ENCODE results near the gene ZNF862.

ZNF862 gene

DNA sequence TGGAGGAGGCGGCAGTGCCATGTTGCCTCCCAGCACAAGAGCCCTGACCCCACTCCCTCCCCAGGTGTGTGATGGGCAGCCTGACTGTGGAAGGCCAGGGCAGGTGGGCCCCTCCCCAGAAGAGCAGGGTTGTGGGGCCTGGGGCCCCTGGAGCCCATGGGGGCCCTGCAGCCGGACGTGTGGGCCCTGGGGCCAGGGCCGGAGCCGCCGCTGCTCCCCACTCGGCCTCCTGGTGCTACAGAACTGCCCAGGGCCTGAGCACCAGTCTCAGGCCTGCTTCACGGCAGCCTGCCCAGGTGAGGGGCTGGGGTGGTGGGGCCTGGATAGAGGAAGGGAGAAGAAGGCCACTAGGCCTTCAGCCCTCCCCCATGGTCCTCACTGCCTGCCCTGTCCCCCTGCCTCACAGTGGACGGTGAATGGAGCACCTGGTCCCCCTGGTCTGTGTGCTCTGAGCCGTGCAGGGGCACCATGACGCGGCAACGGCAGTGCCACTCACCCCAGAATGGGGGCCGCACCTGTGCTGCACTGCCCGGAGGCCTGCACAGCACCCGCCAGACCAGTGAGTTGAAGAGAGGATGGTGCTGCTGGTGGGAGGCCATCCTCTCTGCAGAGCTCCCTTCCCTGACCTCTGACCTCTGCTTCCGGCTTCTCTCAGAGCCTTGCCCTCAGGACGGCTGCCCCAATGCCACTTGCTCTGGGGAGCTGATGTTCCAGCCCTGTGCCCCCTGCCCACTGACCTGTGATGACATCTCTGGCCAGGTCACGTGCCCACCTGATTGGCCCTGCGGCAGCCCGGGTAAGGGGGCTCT is 46.6 kb upstream of the ZNF862 start:
- TF ChIP-seq MAX (IDR thresholded peaks at IDR 0.05; ENCODE audit: low read depth, low read length), result no peak
- no peak for TF ChIP-seq MYC (IDR thresholded peaks at IDR 0.05; ENCODE audit: low read depth, low read length)
- TF ChIP-seq, protein P1, sequence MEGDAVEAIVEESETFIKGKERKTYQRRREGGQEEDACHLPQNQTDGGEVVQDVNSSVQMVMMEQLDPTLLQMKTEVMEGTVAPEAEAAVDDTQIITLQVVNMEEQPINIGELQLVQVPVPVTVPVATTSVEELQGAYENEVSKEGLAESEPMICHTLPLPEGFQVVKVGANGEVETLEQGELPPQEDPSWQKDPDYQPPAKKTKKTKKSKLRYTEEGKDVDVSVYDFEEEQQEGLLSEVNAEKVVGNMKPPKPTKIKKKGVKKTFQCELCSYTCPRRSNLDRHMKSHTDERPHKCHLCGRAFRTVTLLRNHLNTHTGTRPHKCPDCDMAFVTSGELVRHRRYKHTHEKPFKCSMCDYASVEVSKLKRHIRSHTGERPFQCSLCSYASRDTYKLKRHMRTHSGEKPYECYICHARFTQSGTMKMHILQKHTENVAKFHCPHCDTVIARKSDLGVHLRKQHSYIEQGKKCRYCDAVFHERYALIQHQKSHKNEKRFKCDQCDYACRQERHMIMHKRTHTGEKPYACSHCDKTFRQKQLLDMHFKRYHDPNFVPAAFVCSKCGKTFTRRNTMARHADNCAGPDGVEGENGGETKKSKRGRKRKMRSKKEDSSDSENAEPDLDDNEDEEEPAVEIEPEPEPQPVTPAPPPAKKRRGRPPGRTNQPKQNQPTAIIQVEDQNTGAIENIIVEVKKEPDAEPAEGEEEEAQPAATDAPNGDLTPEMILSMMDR (IDR thresholded peaks at IDR 0.05; ENCODE audit: low read depth, low read length), result no peak
- TF ChIP-seq POLR2A (IDR thresholded peaks at IDR 0.05; ENCODE audit: extremely low read depth, insufficient read length), result no peak
- DNase-seq (ENCODE audit: low read depth), result no peak

DNA sequence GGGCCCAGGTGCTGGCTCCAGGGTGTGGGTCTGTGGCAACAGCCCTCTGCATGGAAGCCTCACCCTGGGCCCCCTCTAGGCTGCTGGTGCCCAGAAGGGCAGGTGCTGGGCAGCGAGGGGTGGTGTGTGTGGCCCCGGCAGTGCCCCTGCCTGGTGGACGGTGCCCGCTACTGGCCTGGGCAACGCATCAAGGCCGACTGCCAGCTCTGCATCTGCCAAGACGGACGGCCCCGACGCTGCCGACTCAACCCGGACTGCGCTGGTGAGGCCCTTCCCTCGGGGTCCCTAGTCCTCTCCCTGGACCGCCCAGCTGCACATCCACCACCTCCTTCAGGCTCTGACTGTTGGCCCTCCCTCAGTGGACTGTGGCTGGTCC is 46.0 kb upstream of the ZNF862 start:
- TF ChIP-seq, protein P1 (IDR thresholded peaks at IDR 0.05; ENCODE audit: low read depth, low read length), result no peak
- TF ChIP-seq MAX (IDR thresholded peaks at IDR 0.05; ENCODE audit: low read depth, low read length) (no peak), MYC (IDR thresholded peaks at IDR 0.05; ENCODE audit: low read depth, low read length) (no peak), POLR2A (IDR thresholded peaks at IDR 0.05; ENCODE audit: extremely low read depth, insufficient read length) (no peak)
- H3K4me3 ChIP-seq (ENCODE audit: low read depth, low read length), result no peak overlapping the region
- DNase-seq (ENCODE audit: low read depth), result no peak

More for the DNA sequence above, 46.6 kb upstream of the ZNF862 start:
- no peak overlapping the region for H3K4me3 ChIP-seq (ENCODE audit: low read depth, low read length)

GRCh38 chr7:149793261-149793660 is 44.9 kb upstream of the ZNF862 start:
- no peak for DNase-seq (ENCODE audit: low read depth)
- TF ChIP-seq POLR2A (IDR thresholded peaks at IDR 0.05; ENCODE audit: extremely low read depth, insufficient read length) (no peak), MAX (IDR thresholded peaks at IDR 0.05; ENCODE audit: low read depth, low read length) (no peak), MYC (IDR thresholded peaks at IDR 0.05; ENCODE audit: low read depth, low read length) (no peak)
- TF ChIP-seq, protein P1 (IDR thresholded peaks at IDR 0.05; ENCODE audit: low read depth, low read length), result no peak
- no peak overlapping the region for H3K4me3 ChIP-seq (ENCODE audit: low read depth, low read length)

GRCh38 chr7:149794661-149795060 is 43.5 kb upstream of the ZNF862 start:
- H3K4me3 ChIP-seq (ENCODE audit: low read depth, low read length), result no peak overlapping the region
- no peak for TF ChIP-seq MAX (IDR thresholded peaks at IDR 0.05; ENCODE audit: low read depth, low read length)
- no peak for TF ChIP-seq MYC (IDR thresholded peaks at IDR 0.05; ENCODE audit: low read depth, low read length)
- no peak for TF ChIP-seq POLR2A (IDR thresholded peaks at IDR 0.05; ENCODE audit: extremely low read depth, insufficient read length)
- TF ChIP-seq, protein P1 (IDR thresholded peaks at IDR 0.05; ENCODE audit: low read depth, low read length), result no peak
- DNase-seq (ENCODE audit: low read depth), result no peak

- no peak for DNase-seq (ENCODE audit: low read depth)
- TF ChIP-seq MYC (IDR thresholded peaks at IDR 0.05; ENCODE audit: low read depth, low read length) (no peak), POLR2A (IDR thresholded peaks at IDR 0.05; ENCODE audit: extremely low read depth, insufficient read length) (no peak), MAX (IDR thresholded peaks at IDR 0.05; ENCODE audit: low read depth, low read length) (no peak)
- TF ChIP-seq, protein P1 (IDR thresholded peaks at IDR 0.05; ENCODE audit: low read depth, low read length), result no peak
- no peak overlapping the region for H3K4me3 ChIP-seq (ENCODE audit: low read depth, low read length)
Observed at GRCh38 chr7:149795126-149795525, 43.0 kb upstream of the ZNF862 start.
